Naive B cell (primary cell): ENCODE measurements around the gene BLOC1S5. TPM values are rescaled to one million over a fixed set of nuclear protein-coding genes. Genes with fewer than 3 reads are reported as not detected.

ENCODE experiments used
- ATAC-seq, 2 donors: fragments of 150-1000 bp; cut with Tn5 transposase; 2 replicates each; pipeline ENCODE4 v1.10.0; 2021; ENCODE audit warnings: low read depth in 2 of 2, mild to moderate bottlenecking in 2 of 2, moderate library complexity in 2 of 2
- DNase-seq: peaks from one replicate; pipeline ENCODE4 v3.0.0; 2022
- H3K27ac Mint-ChIP-seq, 6 donors: one replicate each; pipeline ENCODE4 v1.8.0; 2020 to 2022; ENCODE audit warnings: mild to moderate bottlenecking in 6 of 6, mixed read lengths in 6 of 6, moderate library complexity in 5 of 6, inconsistent platforms in 2 of 6
- H3K27me3 Mint-ChIP-seq, 3 donors: one replicate each; pipeline ENCODE4 v1.8.0; 2021 to 2022; ENCODE audit warnings: mixed read lengths in 3 of 3, mild to moderate bottlenecking in 1 of 3
- H3K36me3 Mint-ChIP-seq, 2 donors: one replicate each; pipeline ENCODE4 v1.8.0; 2020 to 2022; ENCODE audit warnings: mixed read lengths in 2 of 2, inconsistent platforms in 1 of 2, mild to moderate bottlenecking in 1 of 2
- H3K4me1 Mint-ChIP-seq, 3 donors: one replicate each; pipeline ENCODE4 v1.8.0; 2020 to 2022; ENCODE audit warnings: mixed read lengths in 3 of 3, inconsistent platforms in 1 of 3, mild to moderate bottlenecking in 1 of 3, moderate library complexity in 1 of 3
- H3K4me3 Mint-ChIP-seq, 8 donors: one replicate each; pipeline ENCODE4 v1.8.0; 2020 to 2022; ENCODE audit warnings: mild to moderate bottlenecking in 8 of 8, mixed read lengths in 8 of 8, moderate library complexity in 8 of 8, inconsistent platforms in 2 of 8
- H3K9me3 Mint-ChIP-seq, 7 donors: one replicate each; pipeline ENCODE4 v1.8.0; 2020 to 2022; ENCODE audit warnings: mixed read lengths in 7 of 7, mild to moderate bottlenecking in 5 of 7, inconsistent platforms in 2 of 7, moderate library complexity in 1 of 7
- polyA plus RNA-seq, 6 donors: library from polyadenylated mRNA; unstranded; fragments of 300-500 nt; fragmentation: Illumina TruSeq; gene quantifications; one replicate each; pipeline ENCODE4 v1.2.3, GENCODE V29; 2021; ENCODE audit warnings: low read depth in 6 of 6

BLOC1S5 gene
- polyA plus RNA-seq, 6 donors from 2014 or later = 20.1 to 52.2 (median 32.1) TPM

- DNase-seq (no peak), ATAC-seq (no peak)
- no peaks in the 10 kb centered on the region for H3K27me3 Mint-ChIP-seq
- no peak overlapping the region for H3K27ac Mint-ChIP-seq
- H3K36me3 Mint-ChIP-seq = peaks cover 54 to 58% of the 10 kb centered on the region in 2 donors
- no peak overlapping the region for H3K4me3 Mint-ChIP-seq
- H3K4me1 Mint-ChIP-seq = peaks cover 4 to 7% (median 6%) of the 10 kb centered on the region in 3 donors
- H3K9me3 Mint-ChIP-seq = peaks cover 0 to 18% (median 11%) of the 10 kb centered on the region in 7 donors
Measured at GRCh38 chr6:8088886-8089285, 24.7 kb upstream of the BLOC1S5 start.

GRCh38 chr6:8087870-8088754 is 23.9 kb upstream of the BLOC1S5 start:
- peaks cover 54 to 58% of the 10 kb centered on the region in 2 donors for H3K36me3 Mint-ChIP-seq
- no peaks in the 10 kb centered on the region for H3K27me3 Mint-ChIP-seq
- H3K4me3 Mint-ChIP-seq = no peak overlapping the region
- H3K4me1 Mint-ChIP-seq = peaks cover 4 to 7% (median 6%) of the 10 kb centered on the region in 3 donors
- H3K9me3 Mint-ChIP-seq = peaks cover 0 to 18% (median 11%) of the 10 kb centered on the region in 7 donors
- no peak overlapping the region for H3K27ac Mint-ChIP-seq
- DNase-seq (no peak), ATAC-seq (no peak)

- no peak overlapping the region for H3K4me3 Mint-ChIP-seq
- DNase-seq = no peak
- no peak for ATAC-seq
- H3K9me3 Mint-ChIP-seq = peaks cover 0 to 18% (median 11%) of the 10 kb centered on the region in 7 donors
- no peaks in the 10 kb centered on the region for H3K27me3 Mint-ChIP-seq
- H3K36me3 Mint-ChIP-seq = peaks cover 51 to 52% of the 10 kb centered on the region in 2 donors
- H3K4me1 Mint-ChIP-seq = peaks cover 3 to 11% (median 7%) of the 10 kb centered on the region in 3 donors
- peak overlapping the region in 1 of 6 donors; percentile 82 for H3K27ac Mint-ChIP-seq
Measured at GRCh38 chr6:8086755-8087306, 22.6 kb upstream of the BLOC1S5 start.

GRCh38 chr6:8085053-8085511 is 20.9 kb upstream of the BLOC1S5 start:
- H3K27ac Mint-ChIP-seq = no peak overlapping the region
- H3K9me3 Mint-ChIP-seq = peaks cover 0 to 13% (median 7%) of the 10 kb centered on the region in 7 donors
- peaks cover 4 to 17% (median 15%) of the 10 kb centered on the region in 3 donors for H3K4me1 Mint-ChIP-seq
- DNase-seq = no peak
- no peak for ATAC-seq
- no peaks in the 10 kb centered on the region for H3K27me3 Mint-ChIP-seq
- H3K36me3 Mint-ChIP-seq = peaks cover 37 to 44% of the 10 kb centered on the region in 2 donors
- H3K4me3 Mint-ChIP-seq = no peak overlapping the region

GRCh38 chr6:8084586-8084985 is 20.4 kb upstream of the BLOC1S5 start:
- Mint-ChIP-seq H3K27ac (no peak overlapping the region), H3K36me3 (peaks cover 34 to 40% of the 10 kb centered on the region in 2 donors), H3K9me3 (peaks cover 0 to 13% (median 6%) of the 10 kb centered on the region in 7 donors), H3K4me3 (no peak overlapping the region), H3K27me3 (no peaks in the 10 kb centered on the region), H3K4me1 (peaks cover 4 to 21% (median 15%) of the 10 kb centered on the region in 3 donors)
- ATAC-seq = no peak
- no peak for DNase-seq

- Mint-ChIP-seq H3K4me3 (no peak overlapping the region), H3K27me3 (no peaks in the 10 kb centered on the region), H3K27ac (peak overlapping the region in 1 of 6 donors; percentile 80), H3K4me1 (peaks cover 4 to 21% (median 15%) of the 10 kb centered on the region in 3 donors), H3K9me3 (peaks cover 0 to 4% (median 0%) of the 10 kb centered on the region in 7 donors), H3K36me3 (peaks cover 25 to 26% of the 10 kb centered on the region in 2 donors)
- no peak for DNase-seq
- ATAC-seq = no peak
Measured at GRCh38 chr6:8082954-8083858, 19.0 kb upstream of the BLOC1S5 start.

- Mint-ChIP-seq H3K27ac (peak overlapping the region in 1 of 6 donors; percentile 80), H3K4me3 (no peak overlapping the region), H3K36me3 (peaks cover 20 to 21% of the 10 kb centered on the region in 2 donors), H3K4me1 (peaks cover 4 to 21% (median 11%) of the 10 kb centered on the region in 3 donors), H3K9me3 (peaks cover 0 to 4% (median 0%) of the 10 kb centered on the region in 7 donors), H3K27me3 (no peaks in the 10 kb centered on the region)
- no peak for ATAC-seq
- no peak for DNase-seq
Measured at GRCh38 chr6:8082572-8082953, 18.4 kb upstream of the BLOC1S5 start.

GRCh38 chr6:8080362-8081151 is 16.4 kb upstream of the BLOC1S5 start:
- ATAC-seq (no peak), DNase-seq (no peak)
- H3K36me3 Mint-ChIP-seq = peaks cover 7 to 12% of the 10 kb centered on the region in 2 donors
- H3K27me3 Mint-ChIP-seq = no peaks in the 10 kb centered on the region
- peaks cover 11 to 15% (median 14%) of the 10 kb centered on the region in 3 donors for H3K4me1 Mint-ChIP-seq
- H3K9me3 Mint-ChIP-seq = peaks cover 0 to 2% (median 0%) of the 10 kb centered on the region in 7 donors
- no peak overlapping the region for H3K27ac Mint-ChIP-seq
- peak overlapping the region in 1 of 8 donors; percentile 31 for H3K4me3 Mint-ChIP-seq

- H3K4me1 Mint-ChIP-seq = peaks cover 13 to 15% (median 14%) of the 10 kb centered on the region in 3 donors
- peaks cover 7 to 17% of the 10 kb centered on the region in 2 donors for H3K36me3 Mint-ChIP-seq
- ATAC-seq (no peak), DNase-seq (no peak)
- H3K27me3 Mint-ChIP-seq = no peaks in the 10 kb centered on the region
- H3K27ac Mint-ChIP-seq = no peak overlapping the region
- H3K9me3 Mint-ChIP-seq = peaks cover 0 to 2% (median 0%) of the 10 kb centered on the region in 7 donors
- no peak overlapping the region for H3K4me3 Mint-ChIP-seq
Measured at GRCh38 chr6:8079126-8079525, 14.9 kb upstream of the BLOC1S5 start.

- Mint-ChIP-seq H3K4me1 (peaks cover 13 to 15% (median 14%) of the 10 kb centered on the region in 3 donors), H3K4me3 (no peak overlapping the region), H3K27me3 (no peaks in the 10 kb centered on the region), H3K27ac (peak overlapping the region in 1 of 6 donors; percentile 9), H3K36me3 (peaks cover 7 to 17% of the 10 kb centered on the region in 2 donors), H3K9me3 (peaks cover 0 to 2% (median 0%) of the 10 kb centered on the region in 7 donors)
- ATAC-seq = no peak
- no peak for DNase-seq
Measured at GRCh38 chr6:8077991-8078390, 13.8 kb upstream of the BLOC1S5 start.

- no peak for ATAC-seq
- no peaks in the 10 kb centered on the region for H3K27me3 Mint-ChIP-seq
- no peak for DNase-seq
- peak overlapping the region in 1 of 6 donors; percentile 28 for H3K27ac Mint-ChIP-seq
- peaks cover 0 to 2% (median 0%) of the 10 kb centered on the region in 7 donors for H3K9me3 Mint-ChIP-seq
- H3K4me1 Mint-ChIP-seq = peaks cover 9 to 13% (median 12%) of the 10 kb centered on the region in 3 donors
- H3K4me3 Mint-ChIP-seq = no peak overlapping the region
- H3K36me3 Mint-ChIP-seq = peaks cover 4 to 13% of the 10 kb centered on the region in 2 donors
Measured at GRCh38 chr6:8075704-8076103, 11.5 kb upstream of the BLOC1S5 start.

GRCh38 chr6:8075185-8075584 is 11.0 kb upstream of the BLOC1S5 start:
- DNase-seq = no peak
- H3K27me3 Mint-ChIP-seq = no peaks in the 10 kb centered on the region
- peaks cover 5 to 11% (median 7%) of the 10 kb centered on the region in 3 donors for H3K4me1 Mint-ChIP-seq
- peaks cover 0 to 13% of the 10 kb centered on the region in 2 donors for H3K36me3 Mint-ChIP-seq
- H3K27ac Mint-ChIP-seq = no peak overlapping the region
- no peak for ATAC-seq
- H3K9me3 Mint-ChIP-seq = peaks cover 0 to 2% (median 0%) of the 10 kb centered on the region in 7 donors
- no peak overlapping the region for H3K4me3 Mint-ChIP-seq
